Astrocyte (in vitro differentiated cells and primary cell): ENCODE measurements around the gene ITM2C.

Experiments used
- EZH2 ChIP-seq: IDR thresholded peaks from 2 replicates; pipeline ENCODE4 v1.6.1; 2012; ENCODE audit warnings: mild to moderate bottlenecking, low read length, inconsistent platforms; ENCODE audit not compliant: insufficient read depth
- TF ChIP-seq, protein P1 (sequence below): IDR thresholded peaks from 2 replicates; pipeline ENCODE4 v1.5.1; 2011; ENCODE audit warnings: low read depth, mild to moderate bottlenecking, inconsistent platforms, low read length, moderate library complexity; ENCODE audit not compliant: insufficient read depth

DNA sequence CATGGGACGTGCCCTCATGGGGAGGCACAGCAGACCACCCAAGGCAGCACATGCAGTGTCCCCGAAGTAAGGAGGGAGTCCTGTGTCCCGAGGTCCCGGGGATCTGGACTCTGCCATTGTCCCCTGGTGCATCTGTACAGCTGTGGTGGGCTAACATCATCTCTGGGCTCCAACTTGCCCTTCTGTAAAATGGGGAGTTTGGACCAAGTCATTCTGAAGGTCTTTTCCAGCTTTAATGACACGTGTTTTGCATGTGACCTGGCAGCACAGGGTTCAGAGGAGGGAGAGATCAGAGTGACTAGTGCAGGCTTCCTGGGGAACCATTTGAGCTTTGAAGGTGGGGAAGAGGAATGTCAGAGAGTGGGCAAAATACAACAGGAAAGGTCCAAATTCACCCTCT is 21.5 kb downstream of the ITM2C start:
- TF ChIP-seq, protein P1, sequence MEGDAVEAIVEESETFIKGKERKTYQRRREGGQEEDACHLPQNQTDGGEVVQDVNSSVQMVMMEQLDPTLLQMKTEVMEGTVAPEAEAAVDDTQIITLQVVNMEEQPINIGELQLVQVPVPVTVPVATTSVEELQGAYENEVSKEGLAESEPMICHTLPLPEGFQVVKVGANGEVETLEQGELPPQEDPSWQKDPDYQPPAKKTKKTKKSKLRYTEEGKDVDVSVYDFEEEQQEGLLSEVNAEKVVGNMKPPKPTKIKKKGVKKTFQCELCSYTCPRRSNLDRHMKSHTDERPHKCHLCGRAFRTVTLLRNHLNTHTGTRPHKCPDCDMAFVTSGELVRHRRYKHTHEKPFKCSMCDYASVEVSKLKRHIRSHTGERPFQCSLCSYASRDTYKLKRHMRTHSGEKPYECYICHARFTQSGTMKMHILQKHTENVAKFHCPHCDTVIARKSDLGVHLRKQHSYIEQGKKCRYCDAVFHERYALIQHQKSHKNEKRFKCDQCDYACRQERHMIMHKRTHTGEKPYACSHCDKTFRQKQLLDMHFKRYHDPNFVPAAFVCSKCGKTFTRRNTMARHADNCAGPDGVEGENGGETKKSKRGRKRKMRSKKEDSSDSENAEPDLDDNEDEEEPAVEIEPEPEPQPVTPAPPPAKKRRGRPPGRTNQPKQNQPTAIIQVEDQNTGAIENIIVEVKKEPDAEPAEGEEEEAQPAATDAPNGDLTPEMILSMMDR, result no peak
- no peak for TF ChIP-seq EZH2
